B cell (primary cell): ENCODE results near the gene ATP1B3. TPM values are rescaled to one million over a fixed set of nuclear protein-coding genes. Genes with fewer than 3 reads are reported as not detected.

Experiments
- ATAC-seq: fragments of 200-7000 bp; cut with Tn5 transposase; one replicate; pipeline ENCODE4 v1.10.0; 2021; ENCODE audit warnings: low read depth, mild to moderate bottlenecking, moderate number of reproducible peaks, moderate library complexity
- CTCF ChIA-PET: fragments of 350-600 bp; sonication (Branson Sonifier 250); formaldehyde crosslinking; loops from one replicate; lab custom pipeline; 2021; ENCODE audit warnings: antibody characterized with exemption, inconsistent platforms; lab: Charles Lee
- POLR2A ChIA-PET: fragments of 350-600 bp; sonication (Branson Sonifier 250); formaldehyde crosslinking; loops from one replicate; lab custom pipeline; 2021; ENCODE audit warnings: antibody characterized with exemption; lab: Charles Lee
- DNase-seq: peaks from one replicate; pipeline ENCODE4 v3.0.0; 2013
- H2AFZ ChIP-seq: 2 replicates; pipeline ENCODE4 v1.6.1; 2012; ENCODE audit warnings: mild to moderate bottlenecking, low read depth, low read length; ENCODE audit not compliant: insufficient read depth, poor library complexity, severe bottlenecking
- H3K27ac ChIP-seq, 2 donors: 1 replicate in 1 of 2; 2 replicates in 1 of 2; pipeline ENCODE4 v1.5.1; 2012 to 2013; ENCODE audit warnings: low read length in 2 of 2, mild to moderate bottlenecking in 2 of 2, moderate library complexity in 1 of 2
- H3K27me3 ChIP-seq, 4 experiments: fragments of 200-600 bp in 1 of 4; sonication (generic) in 1 of 4; replicated peaks in 1 of 4; 1 replicate in 2 of 4; 2 replicates in 2 of 4; pipeline versions ENCODE4 v1.6.1 to v1.7.0; 2013 to 2016; ENCODE audit warnings: low read length in 3 of 4, mild to moderate bottlenecking in 2 of 4, mixed read lengths in 1 of 4, moderate library complexity in 1 of 4; ENCODE audit not compliant: insufficient read depth in 4 of 4, control insufficient read depth in 3 of 4; ENCODE audit errors: control extremely low read depth in 1 of 4
- H3K36me3 ChIP-seq, 2 experiments: replicated peaks in 1 of 2; 1 replicate in 1 of 2; 2 replicates in 1 of 2; pipeline versions ENCODE4 v1.6.1 to v1.7.1; 2013; ENCODE audit warnings: low read length in 1 of 2; ENCODE audit not compliant: insufficient read depth in 2 of 2, control insufficient read depth in 1 of 2; ENCODE audit errors: control extremely low read depth in 1 of 2, extremely low read depth in 1 of 2
- H3K4me1 ChIP-seq, 2 donors: fragments of 200-600 bp in 1 of 2; sonication (generic) in 1 of 2; 1 replicate in 1 of 2; 2 replicates in 1 of 2; pipeline versions ENCODE4 v1.5.1 to v1.6.1; 2013 to 2017; ENCODE audit warnings: low read length in 2 of 2; ENCODE audit not compliant: control insufficient read depth in 2 of 2, insufficient read depth in 2 of 2
- H3K4me2 ChIP-seq: replicated peaks from 2 replicates; pipeline ENCODE3; 2012; ENCODE audit warnings: mild to moderate bottlenecking, low read depth, low read length; ENCODE audit not compliant: poor library complexity, severe bottlenecking
- H3K4me3 ChIP-seq, 5 experiments: fragments of 200-600 bp in 1 of 5; sonication (generic) in 1 of 5; 1 replicate in 3 of 5; 2 replicates in 2 of 5; pipeline versions ENCODE4 v1.5.1 to v1.7.0; 2011 to 2016; ENCODE audit warnings: low read length in 4 of 5, mild to moderate bottlenecking in 4 of 5, low read depth in 2 of 5, control low read depth in 1 of 5, moderate library complexity in 1 of 5; ENCODE audit not compliant: insufficient read depth in 1 of 5; ENCODE audit errors: control extremely low read depth in 1 of 5, extremely low read depth in 1 of 5
- H3K79me2 ChIP-seq: fragments of 200-600 bp; sonication (generic); one replicate; pipeline ENCODE4 v1.6.0; 2016; ENCODE audit warnings: low read length; ENCODE audit not compliant: control insufficient read depth, insufficient read depth
- H3K9ac ChIP-seq: fragments of 200-600 bp; sonication (generic); 2 replicates; pipeline ENCODE4 v1.6.1; 2017; ENCODE audit warnings: mild to moderate bottlenecking, low read length, moderate library complexity
- H3K9me3 ChIP-seq, 3 donors: one replicate each; pipeline versions ENCODE4 v1.6.1 to v1.7.1; 2013; ENCODE audit warnings: low read length in 2 of 3; ENCODE audit not compliant: control insufficient read depth in 2 of 3, insufficient read depth in 1 of 3; ENCODE audit errors: control extremely low read depth in 1 of 3
- H4K20me1 ChIP-seq: 2 replicates; pipeline ENCODE4 v1.6.0; 2012; ENCODE audit warnings: mild to moderate bottlenecking, low read length; ENCODE audit not compliant: insufficient read depth, control insufficient read depth, poor library complexity, severe bottlenecking
- H3K27ac Mint-ChIP-seq: one replicate; pipeline ENCODE4 v1.8.0; 2021; ENCODE audit warnings: mixed read lengths
- H3K27me3 Mint-ChIP-seq: one replicate; pipeline ENCODE4 v1.8.0; 2021; ENCODE audit warnings: mixed read lengths
- H3K4me1 Mint-ChIP-seq: one replicate; pipeline ENCODE4 v1.8.0; 2021; ENCODE audit warnings: mixed read lengths
- H3K4me3 Mint-ChIP-seq: one replicate; pipeline ENCODE4 v1.8.0; 2021; ENCODE audit warnings: mixed read lengths
- H3K9me3 Mint-ChIP-seq: one replicate; pipeline ENCODE4 v1.8.0; 2022; ENCODE audit warnings: mixed read lengths; ENCODE audit not compliant: insufficient read depth
- EZH2 ChIP-seq: IDR thresholded peaks from 2 replicates; pipeline ENCODE4 v1.6.1; 2012; ENCODE audit warnings: borderline replicate concordance, low read depth, mild to moderate bottlenecking, moderate library complexity, low read length; ENCODE audit not compliant: insufficient read depth, poor library complexity, severe bottlenecking
- WGBS: methylation state at CpG from one replicate; pipeline ENCODE4 v1.1.5; 2013; ENCODE audit warnings: missing lambda C conversion rate; ENCODE audit not compliant: insufficient coverage; 5-methylcytosine and 5-hydroxymethylcytosine counted together
- intact Hi-C: fragments of 100-400 bp; cut with micrococcal nuclease; formaldehyde crosslinking; loops from one replicate; pipeline ENCODE4 v1.10.0; 2022
- polyA plus RNA-seq: library from polyadenylated mRNA; depleted of rRNA; stranded (reverse); fragments of >200 nt; gene quantifications from 2 replicates; pipeline ENCODE4 v1.2.3, GENCODE V29; 2012
- total RNA-seq, 2 donors: library from RNA; stranded (reverse); fragments of 120-200 nt in 1 of 2; gene quantifications; 1 replicate in 1 of 2; 2 replicates in 1 of 2; pipeline versions ENCODE4 v1.2.3 to v1.2.4, GENCODE V29; 2013 to 2022
- TF ChIP-seq, protein P1 (sequence below): fragments of 200-600 bp; IDR thresholded peaks from one replicate; pipeline ENCODE4 v1.8.0; 2022; ENCODE audit warnings: antibody characterized with exemption, mild to moderate bottlenecking

The ATP1B3 gene
- total and polyA plus RNA-seq, 2 donors (not counting 1 experiment from before 2014, with no cell fraction given) = 20.7 to 28.8 TPM

DNA sequence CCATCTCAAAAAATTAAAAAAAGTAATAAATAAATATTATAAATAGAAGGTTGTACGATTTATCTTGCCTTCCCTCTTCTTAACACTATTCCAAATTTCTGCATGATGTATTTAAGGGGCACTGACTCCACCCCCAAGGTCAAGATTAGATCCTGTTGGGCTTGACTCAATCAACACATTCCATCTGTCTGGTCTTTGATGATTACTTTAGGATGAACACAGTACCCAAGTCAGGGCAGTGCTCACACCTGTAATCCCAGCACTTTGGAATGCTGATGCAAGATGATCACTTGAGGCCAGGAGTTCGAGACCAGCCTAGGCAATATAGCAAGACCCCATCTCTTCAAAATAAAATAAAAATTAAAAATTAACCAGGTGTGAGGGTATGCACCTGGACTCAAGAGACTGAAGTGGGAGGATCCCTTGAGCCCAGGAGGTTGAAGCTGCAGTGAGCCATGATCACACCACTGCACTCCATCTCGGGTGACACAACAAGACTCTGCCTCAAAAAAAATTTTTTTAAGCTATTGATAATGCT lies 14.1 kb upstream of the ATP1B3 start:
- DNase-seq = no peak
- intact Hi-C loops = no loop called here
- Mint-ChIP-seq H3K27me3 (no peaks in the 10 kb centered on the region), H3K4me1 (no peaks in the 10 kb centered on the region), H3K27ac (no peak overlapping the region), H3K9me3 (no peaks in the 10 kb centered on the region), H3K4me3 (no peak overlapping the region)
- no peaks in the 10 kb centered on the region for H3K36me3 ChIP-seq
- H3K4me3 ChIP-seq = no peak overlapping the region
- WGBS = no CpG with 5 or more reads among the region's 3 CpGs
- ChIA-PET CTCF (no interaction called here), POLR2A (no interaction called here)
- H4K20me1 ChIP-seq = no peaks in the 10 kb centered on the region
- no peak for ATAC-seq
- no peaks in the 10 kb centered on the region for H3K27me3 ChIP-seq
- H3K9ac ChIP-seq = no peak overlapping the region
- no peaks in the 10 kb centered on the region for H3K79me2 ChIP-seq
- no peaks in the 10 kb centered on the region for H3K4me1 ChIP-seq
- TF ChIP-seq, protein P1, sequence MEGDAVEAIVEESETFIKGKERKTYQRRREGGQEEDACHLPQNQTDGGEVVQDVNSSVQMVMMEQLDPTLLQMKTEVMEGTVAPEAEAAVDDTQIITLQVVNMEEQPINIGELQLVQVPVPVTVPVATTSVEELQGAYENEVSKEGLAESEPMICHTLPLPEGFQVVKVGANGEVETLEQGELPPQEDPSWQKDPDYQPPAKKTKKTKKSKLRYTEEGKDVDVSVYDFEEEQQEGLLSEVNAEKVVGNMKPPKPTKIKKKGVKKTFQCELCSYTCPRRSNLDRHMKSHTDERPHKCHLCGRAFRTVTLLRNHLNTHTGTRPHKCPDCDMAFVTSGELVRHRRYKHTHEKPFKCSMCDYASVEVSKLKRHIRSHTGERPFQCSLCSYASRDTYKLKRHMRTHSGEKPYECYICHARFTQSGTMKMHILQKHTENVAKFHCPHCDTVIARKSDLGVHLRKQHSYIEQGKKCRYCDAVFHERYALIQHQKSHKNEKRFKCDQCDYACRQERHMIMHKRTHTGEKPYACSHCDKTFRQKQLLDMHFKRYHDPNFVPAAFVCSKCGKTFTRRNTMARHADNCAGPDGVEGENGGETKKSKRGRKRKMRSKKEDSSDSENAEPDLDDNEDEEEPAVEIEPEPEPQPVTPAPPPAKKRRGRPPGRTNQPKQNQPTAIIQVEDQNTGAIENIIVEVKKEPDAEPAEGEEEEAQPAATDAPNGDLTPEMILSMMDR = no peak
- no peak for TF ChIP-seq EZH2
- H3K27ac ChIP-seq = no peak overlapping the region
- H3K4me2 ChIP-seq = no peak overlapping the region
- H3K9me3 ChIP-seq = no peaks in the 10 kb centered on the region
- H2AFZ ChIP-seq = no peak overlapping the region

DNA sequence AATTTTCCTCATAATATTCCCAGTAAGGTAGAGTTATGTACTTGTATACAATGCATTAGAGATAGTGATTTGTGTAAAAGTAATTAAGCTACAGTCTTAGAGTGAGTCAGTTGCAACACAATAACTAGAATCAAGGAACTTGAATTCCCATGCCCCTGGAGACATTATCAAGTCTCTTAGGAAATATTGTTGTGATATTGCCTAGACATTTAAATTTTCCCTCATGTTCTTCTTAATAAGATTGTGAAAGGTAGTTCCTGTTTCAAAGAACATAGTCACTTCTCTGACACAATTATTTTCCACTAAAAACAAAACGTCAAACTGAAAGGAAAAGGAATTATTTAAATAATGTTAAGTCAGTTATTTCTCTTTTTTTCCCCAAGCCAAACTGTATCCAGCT lies 13.0 kb upstream of the ATP1B3 start:
- H3K36me3 ChIP-seq = no peaks in the 10 kb centered on the region
- H3K9ac ChIP-seq = no peak overlapping the region
- H3K4me2 ChIP-seq = no peak overlapping the region
- POLR2A ChIA-PET = no interaction called here
- Mint-ChIP-seq H3K4me1 (no peaks in the 10 kb centered on the region), H3K9me3 (no peaks in the 10 kb centered on the region), H3K27ac (no peak overlapping the region), H3K27me3 (no peaks in the 10 kb centered on the region), H3K4me3 (no peak overlapping the region)
- no peaks in the 10 kb centered on the region for H3K27me3 ChIP-seq
- H3K9me3 ChIP-seq = no peaks in the 10 kb centered on the region
- ATAC-seq = no peak
- no peak overlapping the region for H3K4me3 ChIP-seq
- DNase-seq = no peak
- H3K27ac ChIP-seq = no peak overlapping the region
- no peaks in the 10 kb centered on the region for H4K20me1 ChIP-seq
- H2AFZ ChIP-seq = no peak overlapping the region
- intact Hi-C loops = no loop called here
- TF ChIP-seq, protein P1 = no peak
- no peak for TF ChIP-seq EZH2
- WGBS = no CpG with 5 or more reads among the region's 1 CpG
- CTCF ChIA-PET = no interaction called here
- no peaks in the 10 kb centered on the region for H3K4me1 ChIP-seq
- no peaks in the 10 kb centered on the region for H3K79me2 ChIP-seq
